Measurements from ENCODE around the gene ATG16L2. TPM values are rescaled to one million over a fixed set of nuclear protein-coding genes. Genes with fewer than 3 reads are reported as not detected.

ATG16L2 gene
- total and polyA plus RNA-seq, 4 donors = 42.6 to 86.0 (median 61.4) TPM

DNA sequence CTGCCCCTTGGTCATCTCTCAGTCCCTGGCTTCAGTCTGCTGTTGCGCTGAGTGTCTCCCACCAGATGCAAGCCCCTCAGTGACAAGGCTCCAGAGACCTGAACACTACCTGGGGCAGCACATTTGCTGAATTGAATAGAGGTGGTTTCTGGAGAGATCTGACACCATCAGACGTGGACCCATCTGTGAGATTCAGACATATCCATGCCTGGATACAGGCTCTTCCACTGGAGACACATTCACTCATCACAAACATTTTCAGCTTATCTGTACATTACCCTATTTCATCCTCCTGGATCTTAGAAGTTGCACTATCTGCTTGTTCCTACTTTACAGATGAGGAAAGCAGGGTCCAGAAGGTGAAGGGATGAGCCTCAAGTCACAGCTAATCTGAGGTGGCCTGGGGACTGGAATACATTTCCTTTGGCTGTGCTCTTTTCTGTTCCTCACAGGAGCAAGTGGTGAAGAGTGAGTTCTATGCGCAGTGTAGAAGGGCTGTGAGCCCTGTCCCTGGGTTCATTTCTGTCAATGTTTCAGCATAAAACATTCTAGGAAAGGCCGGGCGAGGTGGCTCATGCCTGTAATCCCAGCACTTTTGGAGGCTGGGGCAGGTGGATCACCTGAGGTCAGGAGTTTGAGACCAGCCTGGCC is 19.0 kb downstream of the ATG16L2 start:
- WGBS, 2 donors = 94 to 95% methylated on average over 5 of the region's 5 CpGs
- H3K27ac ChIP-seq (ENCODE audit: low read depth in 1 of 2, low read length in 1 of 2) = peak overlapping the region; percentile 52 to 62
- peaks cover 4 to 43% (median 13%) of the 10 kb centered on the region in 5 donors for H3K4me1 ChIP-seq (ENCODE audit: control insufficient read depth in 5 of 5, insufficient read depth in 5 of 5, low read length in 5 of 5)
- ATAC-seq (ENCODE audit: insufficient read depth, low FRiP score) (no peak), DNase-seq (no peak)
- TF ChIP-seq, protein P1, sequence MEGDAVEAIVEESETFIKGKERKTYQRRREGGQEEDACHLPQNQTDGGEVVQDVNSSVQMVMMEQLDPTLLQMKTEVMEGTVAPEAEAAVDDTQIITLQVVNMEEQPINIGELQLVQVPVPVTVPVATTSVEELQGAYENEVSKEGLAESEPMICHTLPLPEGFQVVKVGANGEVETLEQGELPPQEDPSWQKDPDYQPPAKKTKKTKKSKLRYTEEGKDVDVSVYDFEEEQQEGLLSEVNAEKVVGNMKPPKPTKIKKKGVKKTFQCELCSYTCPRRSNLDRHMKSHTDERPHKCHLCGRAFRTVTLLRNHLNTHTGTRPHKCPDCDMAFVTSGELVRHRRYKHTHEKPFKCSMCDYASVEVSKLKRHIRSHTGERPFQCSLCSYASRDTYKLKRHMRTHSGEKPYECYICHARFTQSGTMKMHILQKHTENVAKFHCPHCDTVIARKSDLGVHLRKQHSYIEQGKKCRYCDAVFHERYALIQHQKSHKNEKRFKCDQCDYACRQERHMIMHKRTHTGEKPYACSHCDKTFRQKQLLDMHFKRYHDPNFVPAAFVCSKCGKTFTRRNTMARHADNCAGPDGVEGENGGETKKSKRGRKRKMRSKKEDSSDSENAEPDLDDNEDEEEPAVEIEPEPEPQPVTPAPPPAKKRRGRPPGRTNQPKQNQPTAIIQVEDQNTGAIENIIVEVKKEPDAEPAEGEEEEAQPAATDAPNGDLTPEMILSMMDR (IDR thresholded peaks at IDR 0.05; ENCODE audit: control extremely low read depth, extremely low read depth) = no peak
- H3K9me3 ChIP-seq (ENCODE audit: control insufficient read depth in 4 of 4, insufficient read depth in 3 of 4, low read length in 3 of 4) = no peaks in the 10 kb centered on the region
- no peak overlapping the region for H3K4me3 ChIP-seq
- peak overlapping the region in 1 of 2 donors; percentile 52 for H3K9ac ChIP-seq (ENCODE audit: insufficient read depth in 1 of 2, low read length in 2 of 2)
- peaks cover 2 to 21% (median 11%) of the 10 kb centered on the region in 4 donors for H3K36me3 ChIP-seq (ENCODE audit: control insufficient read depth in 4 of 4, insufficient read depth in 4 of 4, low read length in 4 of 4)
- no peaks in the 10 kb centered on the region for H3K27me3 ChIP-seq (ENCODE audit: control insufficient read depth in 3 of 3, insufficient read depth in 3 of 3, low read length in 2 of 3)

DNA sequence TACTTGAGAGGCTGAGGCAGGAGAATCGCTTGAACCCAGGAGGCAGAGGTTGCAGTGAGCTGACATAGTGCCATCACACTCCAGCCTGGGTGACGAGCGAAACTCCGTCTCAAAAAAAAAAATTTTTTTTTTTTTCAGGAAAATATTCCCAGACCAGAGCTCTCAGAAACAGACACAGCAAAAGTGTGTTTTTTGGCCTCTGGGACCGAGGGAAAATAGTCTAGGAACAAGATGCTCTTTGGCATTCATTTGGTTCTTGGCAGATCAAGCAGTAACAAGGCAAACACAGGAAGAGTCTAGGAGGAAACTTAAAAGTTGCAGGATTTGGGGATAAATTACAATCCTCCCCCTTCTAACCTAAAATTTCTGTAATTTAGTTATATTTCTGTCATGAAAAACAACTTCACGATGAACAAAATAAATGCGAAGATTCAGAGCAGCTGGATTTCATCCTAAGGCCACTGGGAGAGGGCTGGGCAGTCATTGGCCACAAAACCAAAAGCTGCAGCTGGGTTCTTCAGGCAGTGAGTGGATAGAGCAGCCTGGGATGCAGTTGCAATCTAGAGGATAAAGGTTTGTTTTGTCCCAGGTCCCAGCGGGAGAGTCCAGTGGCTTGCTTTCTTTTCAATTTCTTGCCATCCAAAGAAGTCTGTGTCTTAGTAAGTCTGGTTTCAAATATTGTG is 19.7 kb downstream of the ATG16L2 start:
- H3K27ac ChIP-seq (ENCODE audit: low read depth in 1 of 2, low read length in 1 of 2) = peak overlapping the region in 1 of 2 donors; percentile 77
- H3K27me3 ChIP-seq (ENCODE audit: control insufficient read depth in 3 of 3, insufficient read depth in 3 of 3, low read length in 2 of 3) = no peaks in the 10 kb centered on the region
- TF ChIP-seq, protein P1 (IDR thresholded peaks at IDR 0.05; ENCODE audit: control extremely low read depth, extremely low read depth) = no peak
- peaks cover 4 to 43% (median 16%) of the 10 kb centered on the region in 5 donors for H3K4me1 ChIP-seq (ENCODE audit: control insufficient read depth in 5 of 5, insufficient read depth in 5 of 5, low read length in 5 of 5)
- 66 to 71% methylated on average over 8 of the region's 8 CpGs for WGBS, 2 donors
- H3K36me3 ChIP-seq (ENCODE audit: control insufficient read depth in 4 of 4, insufficient read depth in 4 of 4, low read length in 4 of 4) = peaks cover 5 to 18% (median 9%) of the 10 kb centered on the region in 4 donors
- no peak for ATAC-seq (ENCODE audit: insufficient read depth, low FRiP score)
- peak; percentile 70 to 89 (median 87) for DNase-seq
- H3K4me3 ChIP-seq = no peak overlapping the region
- peak overlapping the region in 1 of 2 donors; percentile 1 for H3K9ac ChIP-seq (ENCODE audit: insufficient read depth in 1 of 2, low read length in 2 of 2)
- H3K9me3 ChIP-seq (ENCODE audit: control insufficient read depth in 4 of 4, insufficient read depth in 3 of 4, low read length in 3 of 4) = no peaks in the 10 kb centered on the region

DNA sequence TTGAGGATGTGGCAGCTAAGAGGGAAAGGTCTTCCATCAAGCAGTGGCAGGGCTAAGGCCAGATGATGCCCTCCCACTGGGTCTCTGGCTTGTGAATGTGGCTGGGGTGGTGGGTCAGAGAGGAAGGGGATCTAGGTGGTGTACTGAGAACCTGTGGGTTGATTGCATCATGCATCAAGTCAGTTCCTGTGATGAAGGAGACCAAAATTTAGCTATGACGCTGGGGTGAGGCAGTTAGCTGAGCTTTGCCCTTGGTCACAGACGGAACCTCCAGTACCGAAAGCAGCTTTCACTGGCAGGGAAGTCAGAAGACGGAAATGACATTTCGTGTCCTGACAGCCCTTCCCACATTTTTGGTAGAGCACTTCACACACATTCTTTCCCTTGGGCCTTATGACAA is 20.7 kb downstream of the ATG16L2 start:
- H3K9ac ChIP-seq (ENCODE audit: insufficient read depth in 1 of 2, low read length in 2 of 2) = no peak overlapping the region
- peak overlapping the region; percentile 77 to 80 for H3K27ac ChIP-seq (ENCODE audit: low read depth in 1 of 2, low read length in 1 of 2)
- TF ChIP-seq, protein P1 (IDR thresholded peaks at IDR 0.05; ENCODE audit: control extremely low read depth, extremely low read depth) = no peak
- 37 to 60% methylated on average over 5 of the region's 5 CpGs for WGBS, 2 donors
- peaks cover 5 to 15% (median 8%) of the 10 kb centered on the region in 4 donors for H3K36me3 ChIP-seq (ENCODE audit: control insufficient read depth in 4 of 4, insufficient read depth in 4 of 4, low read length in 4 of 4)
- no peaks in the 10 kb centered on the region for H3K9me3 ChIP-seq (ENCODE audit: control insufficient read depth in 4 of 4, insufficient read depth in 3 of 4, low read length in 3 of 4)
- ATAC-seq (ENCODE audit: insufficient read depth, low FRiP score) = no peak
- DNase-seq = no peak
- no peaks in the 10 kb centered on the region for H3K27me3 ChIP-seq (ENCODE audit: control insufficient read depth in 3 of 3, insufficient read depth in 3 of 3, low read length in 2 of 3)
- H3K4me1 ChIP-seq (ENCODE audit: control insufficient read depth in 5 of 5, insufficient read depth in 5 of 5, low read length in 5 of 5) = peaks cover 4 to 43% (median 17%) of the 10 kb centered on the region in 5 donors
- no peak overlapping the region for H3K4me3 ChIP-seq

Measured in lung (tissue), 12 donors.